C4-2B (cell line): Measurements from ENCODE around the gene PTPRN2.

Experiments
- H3K27ac ChIP-seq: fragments of 450-650 bp; 2 replicates; pipeline ENCODE4 v1.5.1; 2017
- ZFX ChIP-seq: fragments of 450-650 bp; IDR thresholded peaks from 2 replicates; pipeline ENCODE4 v1.6.1; 2017
- TF ChIP-seq, protein P1 (sequence below): fragments of 450-650 bp; conservative IDR thresholded peaks from 2 replicates; pipeline ENCODE4 v1.5.1; 2017; ENCODE audit warnings: mild to moderate bottlenecking

The PTPRN2 gene

DNA sequence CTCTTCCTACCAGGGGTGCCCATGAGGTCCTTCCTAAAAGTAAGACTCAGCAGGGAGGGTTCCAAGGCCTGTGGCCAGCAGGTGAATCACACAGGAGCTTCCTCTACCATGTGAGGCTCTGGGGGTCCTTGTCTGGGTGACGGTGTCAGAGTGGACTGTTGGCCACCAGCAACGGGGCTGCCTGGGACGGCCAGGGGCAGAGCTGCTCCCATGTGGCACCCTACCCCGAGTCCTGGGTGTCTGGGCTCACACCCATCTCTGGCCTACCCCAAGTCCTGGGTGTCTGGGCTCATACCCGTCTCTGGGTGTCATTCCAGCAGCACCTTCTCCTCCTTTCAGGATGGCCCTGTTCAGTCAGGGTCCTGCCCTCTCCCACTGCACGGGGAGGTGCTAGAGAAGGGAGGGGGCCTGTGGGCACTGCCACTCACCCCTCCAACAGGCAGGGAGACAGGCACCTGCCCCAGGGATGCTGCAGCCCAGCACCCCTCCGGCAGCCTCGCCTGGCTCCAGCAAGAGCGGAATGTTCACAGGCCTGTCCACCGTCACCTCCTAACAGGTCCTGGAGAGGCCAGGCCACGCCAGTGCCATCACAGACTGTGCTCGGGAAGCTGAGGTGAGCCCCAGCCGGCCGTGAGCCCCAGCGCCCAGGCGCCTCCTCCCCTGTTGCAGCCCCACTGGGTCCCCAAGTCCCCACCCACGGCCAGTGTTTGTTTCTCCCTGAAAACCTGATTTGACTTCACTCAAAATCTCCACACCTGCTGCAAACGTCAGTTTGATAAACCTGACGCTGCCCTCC, 143.7 kb downstream of the PTPRN2 start:
- TF ChIP-seq ZFX: no peak
- TF ChIP-seq, protein P1, sequence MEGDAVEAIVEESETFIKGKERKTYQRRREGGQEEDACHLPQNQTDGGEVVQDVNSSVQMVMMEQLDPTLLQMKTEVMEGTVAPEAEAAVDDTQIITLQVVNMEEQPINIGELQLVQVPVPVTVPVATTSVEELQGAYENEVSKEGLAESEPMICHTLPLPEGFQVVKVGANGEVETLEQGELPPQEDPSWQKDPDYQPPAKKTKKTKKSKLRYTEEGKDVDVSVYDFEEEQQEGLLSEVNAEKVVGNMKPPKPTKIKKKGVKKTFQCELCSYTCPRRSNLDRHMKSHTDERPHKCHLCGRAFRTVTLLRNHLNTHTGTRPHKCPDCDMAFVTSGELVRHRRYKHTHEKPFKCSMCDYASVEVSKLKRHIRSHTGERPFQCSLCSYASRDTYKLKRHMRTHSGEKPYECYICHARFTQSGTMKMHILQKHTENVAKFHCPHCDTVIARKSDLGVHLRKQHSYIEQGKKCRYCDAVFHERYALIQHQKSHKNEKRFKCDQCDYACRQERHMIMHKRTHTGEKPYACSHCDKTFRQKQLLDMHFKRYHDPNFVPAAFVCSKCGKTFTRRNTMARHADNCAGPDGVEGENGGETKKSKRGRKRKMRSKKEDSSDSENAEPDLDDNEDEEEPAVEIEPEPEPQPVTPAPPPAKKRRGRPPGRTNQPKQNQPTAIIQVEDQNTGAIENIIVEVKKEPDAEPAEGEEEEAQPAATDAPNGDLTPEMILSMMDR: no peak
- H3K27ac ChIP-seq: no peak overlapping the region

DNA sequence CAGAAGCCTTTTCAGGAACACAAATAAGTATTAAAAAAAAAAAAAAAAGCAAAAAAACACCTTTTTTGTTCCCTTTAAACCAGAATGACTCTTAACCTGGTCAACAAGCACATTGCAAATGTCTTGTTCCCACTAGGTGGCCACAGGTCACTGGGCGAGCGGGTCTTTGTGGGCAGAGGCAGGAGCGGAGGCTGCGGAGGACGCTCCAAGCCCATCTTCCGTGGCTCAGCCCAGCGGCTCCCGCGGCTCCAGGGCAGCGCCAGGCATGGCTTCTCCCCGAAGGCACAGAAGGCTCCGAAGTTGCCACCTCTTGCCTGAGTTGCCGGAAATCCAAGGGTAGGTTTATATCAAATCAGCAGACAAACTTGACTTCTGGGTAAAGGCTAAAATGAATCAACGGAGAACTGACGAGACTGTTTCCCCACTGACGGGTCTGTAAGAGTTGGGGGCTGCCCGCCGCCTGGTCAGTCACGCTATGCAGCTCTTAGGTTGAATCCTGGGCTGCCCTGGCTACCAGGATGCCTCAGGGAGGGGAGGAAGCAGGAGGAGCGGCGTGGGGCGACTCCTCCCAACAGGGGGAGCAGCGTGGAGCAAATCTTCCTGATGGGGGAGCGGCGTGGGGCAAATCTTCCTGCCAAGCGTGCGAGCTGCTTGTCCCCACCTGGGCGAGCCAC, 144.5 kb downstream of the PTPRN2 start:
- TF ChIP-seq, protein P1: no peak; the same call in 1 of the 2 replicates
- no peak for TF ChIP-seq ZFX
- no peak overlapping the region for H3K27ac ChIP-seq

DNA sequence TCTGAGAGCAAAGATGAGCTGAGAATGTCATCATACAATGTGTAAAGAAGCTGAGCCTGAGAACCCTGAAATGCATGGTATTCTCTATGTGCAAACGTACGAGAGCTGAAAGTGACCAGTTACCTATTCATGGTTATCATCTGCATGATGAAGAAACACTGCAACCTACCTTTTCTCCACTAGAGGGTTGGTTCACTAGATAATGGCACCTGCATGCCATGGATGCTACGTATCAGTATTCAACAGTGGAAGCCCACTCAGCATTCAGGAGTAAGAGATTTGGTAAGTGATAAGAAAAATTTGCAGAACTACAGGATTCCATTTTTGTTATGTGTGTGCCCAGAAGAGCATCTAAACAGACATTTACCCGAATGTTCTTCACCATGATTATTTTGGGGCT, 145.4 kb downstream of the PTPRN2 start:
- no peak for TF ChIP-seq ZFX
- TF ChIP-seq, protein P1: peak; percentile 56
- H3K27ac ChIP-seq: no peak overlapping the region

DNA sequence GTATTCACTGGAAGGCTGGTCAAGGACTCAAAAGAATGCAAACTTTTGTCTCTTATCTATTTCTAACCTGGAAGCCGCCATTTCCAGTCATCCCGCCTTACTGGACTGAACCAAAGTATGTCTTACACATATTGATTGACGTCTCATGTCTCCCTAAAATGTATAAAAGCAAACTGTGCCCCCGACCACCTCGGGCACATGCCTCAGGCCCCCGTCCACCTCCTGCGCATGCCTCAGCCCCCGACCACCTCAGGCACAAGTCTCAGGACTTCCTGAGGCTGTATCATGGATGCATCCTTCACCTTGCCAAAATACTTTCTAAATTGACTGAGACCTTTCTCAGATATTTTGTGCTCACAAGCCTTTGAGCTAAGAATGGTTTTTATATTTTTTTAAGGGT, 148.6 kb downstream of the PTPRN2 start:
- no peak overlapping the region for H3K27ac ChIP-seq
- TF ChIP-seq, protein P1: no peak

DNA sequence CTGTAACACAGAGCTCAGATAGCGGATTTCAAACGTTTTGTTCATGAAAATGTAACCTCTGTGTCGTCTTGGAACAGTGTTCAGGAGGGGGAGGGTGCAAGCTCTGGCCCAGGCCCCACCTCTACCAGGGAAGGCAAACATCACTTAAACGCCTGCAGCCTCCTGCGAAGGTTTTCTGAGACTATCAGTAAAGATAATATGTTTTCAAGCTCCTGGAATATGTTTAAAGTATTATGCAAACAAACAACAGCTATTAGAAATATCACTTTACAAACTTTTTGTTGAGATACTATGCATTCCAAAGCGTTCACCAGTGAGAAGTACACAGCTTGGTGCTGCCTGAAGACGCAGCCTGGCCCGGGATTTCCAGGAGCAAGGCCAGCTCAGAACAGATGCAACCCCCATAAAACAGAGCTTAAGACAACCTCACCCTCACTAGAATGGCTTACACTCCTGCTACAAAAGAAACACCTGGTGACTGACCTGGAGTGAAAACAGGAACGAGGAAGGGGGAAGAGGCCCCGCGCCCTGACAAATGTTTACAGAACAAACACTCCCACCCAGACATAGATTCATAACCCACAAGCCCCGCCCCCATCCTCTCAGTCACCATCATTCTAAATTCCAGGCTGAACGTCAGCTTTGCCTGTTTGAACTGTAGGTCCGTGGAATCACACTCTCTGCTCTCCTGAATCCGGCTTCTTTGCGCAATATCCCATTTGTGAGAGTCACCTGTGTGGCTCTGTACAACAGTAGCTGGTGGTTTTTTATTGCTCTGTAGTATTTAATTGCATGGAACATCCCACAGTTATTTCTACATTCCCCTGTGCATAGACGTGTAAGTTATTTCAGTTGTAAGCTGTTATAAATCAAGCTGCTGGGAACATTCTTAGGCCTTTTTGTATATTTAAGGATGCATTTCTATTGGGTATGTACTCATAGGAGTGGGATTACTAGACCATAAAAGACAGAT, 155.0 kb downstream of the PTPRN2 start:
- no peak for TF ChIP-seq ZFX
- TF ChIP-seq, protein P1: no peak
- peak overlapping the region; percentile 38 for H3K27ac ChIP-seq

DNA sequence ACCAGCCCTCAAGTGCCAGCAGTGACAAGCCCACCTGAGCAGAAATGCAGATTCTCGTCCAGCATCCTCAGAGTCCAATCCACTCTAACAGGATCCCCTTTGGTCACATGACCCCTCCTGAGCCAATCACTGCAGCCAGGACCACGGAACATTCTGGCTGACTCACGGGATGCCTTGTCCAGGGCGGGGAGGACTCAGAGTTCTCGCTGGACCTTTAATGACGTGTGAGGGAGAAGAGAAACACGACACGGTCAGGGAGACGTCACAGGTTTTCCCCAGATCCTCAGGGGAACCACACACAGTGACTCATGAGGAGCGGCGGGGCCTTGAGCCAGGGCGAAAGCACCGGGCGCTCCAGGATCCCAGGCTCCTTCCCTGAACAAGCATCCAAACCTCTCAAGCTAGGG, 155.7 kb downstream of the PTPRN2 start:
- TF ChIP-seq ZFX: no peak
- TF ChIP-seq, protein P1: no peak
- H3K27ac ChIP-seq: peak overlapping the region; percentile 38
